ENCODE results near the gene TMEM198. TPM values are rescaled to one million over a fixed set of nuclear protein-coding genes. Genes with fewer than 3 reads are reported as not detected.

TMEM198 gene
- total and polyA plus RNA-seq, 9 of the 15 experiments (the other 6 are each of a cell fraction or from before 2014, with no cell fraction given): 0.03 to 3.8 (median 1.0) TPM

DNA sequence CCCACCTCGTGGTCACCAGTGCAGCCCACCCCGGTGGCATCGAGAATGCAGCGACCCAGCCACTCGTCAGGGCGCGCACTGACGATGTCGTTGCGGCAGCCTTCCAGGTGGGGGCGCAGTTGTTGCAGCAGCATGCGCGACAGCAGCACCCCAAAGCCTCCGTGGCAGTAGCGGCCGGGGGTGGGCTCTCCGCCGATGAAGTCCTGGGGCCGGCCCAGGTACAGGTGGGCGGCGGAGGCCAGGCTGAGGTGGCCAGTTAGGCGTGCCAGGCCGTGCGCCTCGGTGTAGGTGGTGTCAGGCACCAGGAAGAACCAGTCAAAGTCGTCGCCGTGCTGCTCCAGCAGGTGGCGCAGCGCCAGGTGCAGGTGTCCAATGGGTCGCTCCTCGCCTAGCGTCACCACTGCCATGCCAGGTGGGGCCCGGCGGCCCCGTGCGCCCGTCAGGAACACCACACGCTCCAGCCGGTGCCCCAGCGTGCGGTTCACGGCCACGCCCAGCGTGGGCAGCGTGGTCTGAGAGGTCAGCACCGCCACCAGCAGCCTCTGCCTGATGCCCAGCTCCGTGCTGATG, 2.1 kb upstream of the TMEM198 start (continued):
- TF ChIP-seq PCBP2 (IDR thresholded peaks at IDR 0.05; ENCODE audit: low read depth, low read length, poor library complexity, severe bottlenecking) (no peak), ATF7 (IDR thresholded peaks at IDR 0.05) (peak; percentile 67), NR2C1 (IDR thresholded peaks at IDR 0.05) (no peak), NR2C1 (tag; IDR thresholded peaks at IDR 0.05) (no peak), NELFE (IDR thresholded peaks at IDR 0.05; ENCODE audit: insufficient read depth, insufficient read length) (no peak), NRF1 (conservative IDR thresholded peaks at IDR 0.05 in 1 of 2, IDR thresholded peaks at IDR 0.05 in 1 of 2) (peak; percentile 26 to 31; a peak in 1 of 4 replicates), JUN (IDR thresholded peaks at IDR 0.05; ENCODE audit: borderline replicate concordance, low read depth, low read length) (no peak), JUN (CRISPR knock-in tag; IDR thresholded peaks at IDR 0.05; ENCODE audit: borderline replicate concordance) (no peak), ZNF507 (tag; conservative IDR thresholded peaks at IDR 0.05) (no peak), SMARCE1 (IDR thresholded peaks at IDR 0.05) (no peak), RBM15 (IDR thresholded peaks at IDR 0.05; ENCODE audit: insufficient read depth, low read length) (no peak), ZNF316 (IDR thresholded peaks at IDR 0.05) (no peak), SRSF3 (IDR thresholded peaks at IDR 0.05; ENCODE audit: insufficient read depth, low read length) (no peak), CHD1 (IDR thresholded peaks at IDR 0.05; ENCODE audit: low read length) (no peak), SRSF7 (optimal IDR thresholded peaks at IDR 0.05; ENCODE audit: low read depth, low read length) (no peak), RBM34 (IDR thresholded peaks at IDR 0.05; ENCODE audit: borderline replicate concordance, insufficient read depth, low read length) (no peak), ZNF274 (IDR thresholded peaks at IDR 0.05; ENCODE audit: borderline replicate concordance, low read depth, low read length) (no peak; the same call in 1 of the 2 replicates)
- TF ChIP-seq, protein P1, sequence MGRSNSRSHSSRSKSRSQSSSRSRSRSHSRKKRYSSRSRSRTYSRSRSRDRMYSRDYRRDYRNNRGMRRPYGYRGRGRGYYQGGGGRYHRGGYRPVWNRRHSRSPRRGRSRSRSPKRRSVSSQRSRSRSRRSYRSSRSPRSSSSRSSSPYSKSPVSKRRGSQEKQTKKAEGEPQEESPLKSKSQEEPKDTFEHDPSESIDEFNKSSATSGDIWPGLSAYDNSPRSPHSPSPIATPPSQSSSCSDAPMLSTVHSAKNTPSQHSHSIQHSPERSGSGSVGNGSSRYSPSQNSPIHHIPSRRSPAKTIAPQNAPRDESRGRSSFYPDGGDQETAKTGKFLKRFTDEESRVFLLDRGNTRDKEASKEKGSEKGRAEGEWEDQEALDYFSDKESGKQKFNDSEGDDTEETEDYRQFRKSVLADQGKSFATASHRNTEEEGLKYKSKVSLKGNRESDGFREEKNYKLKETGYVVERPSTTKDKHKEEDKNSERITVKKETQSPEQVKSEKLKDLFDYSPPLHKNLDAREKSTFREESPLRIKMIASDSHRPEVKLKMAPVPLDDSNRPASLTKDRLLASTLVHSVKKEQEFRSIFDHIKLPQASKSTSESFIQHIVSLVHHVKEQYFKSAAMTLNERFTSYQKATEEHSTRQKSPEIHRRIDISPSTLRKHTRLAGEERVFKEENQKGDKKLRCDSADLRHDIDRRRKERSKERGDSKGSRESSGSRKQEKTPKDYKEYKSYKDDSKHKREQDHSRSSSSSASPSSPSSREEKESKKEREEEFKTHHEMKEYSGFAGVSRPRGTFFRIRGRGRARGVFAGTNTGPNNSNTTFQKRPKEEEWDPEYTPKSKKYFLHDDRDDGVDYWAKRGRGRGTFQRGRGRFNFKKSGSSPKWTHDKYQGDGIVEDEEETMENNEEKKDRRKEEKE (IDR thresholded peaks at IDR 0.05; ENCODE audit: borderline replicate concordance in 1 of 2, control insufficient read depth in 1 of 2, low read depth in 2 of 2, low read length in 1 of 2): no peak
- TF ChIP-seq, protein P2, sequence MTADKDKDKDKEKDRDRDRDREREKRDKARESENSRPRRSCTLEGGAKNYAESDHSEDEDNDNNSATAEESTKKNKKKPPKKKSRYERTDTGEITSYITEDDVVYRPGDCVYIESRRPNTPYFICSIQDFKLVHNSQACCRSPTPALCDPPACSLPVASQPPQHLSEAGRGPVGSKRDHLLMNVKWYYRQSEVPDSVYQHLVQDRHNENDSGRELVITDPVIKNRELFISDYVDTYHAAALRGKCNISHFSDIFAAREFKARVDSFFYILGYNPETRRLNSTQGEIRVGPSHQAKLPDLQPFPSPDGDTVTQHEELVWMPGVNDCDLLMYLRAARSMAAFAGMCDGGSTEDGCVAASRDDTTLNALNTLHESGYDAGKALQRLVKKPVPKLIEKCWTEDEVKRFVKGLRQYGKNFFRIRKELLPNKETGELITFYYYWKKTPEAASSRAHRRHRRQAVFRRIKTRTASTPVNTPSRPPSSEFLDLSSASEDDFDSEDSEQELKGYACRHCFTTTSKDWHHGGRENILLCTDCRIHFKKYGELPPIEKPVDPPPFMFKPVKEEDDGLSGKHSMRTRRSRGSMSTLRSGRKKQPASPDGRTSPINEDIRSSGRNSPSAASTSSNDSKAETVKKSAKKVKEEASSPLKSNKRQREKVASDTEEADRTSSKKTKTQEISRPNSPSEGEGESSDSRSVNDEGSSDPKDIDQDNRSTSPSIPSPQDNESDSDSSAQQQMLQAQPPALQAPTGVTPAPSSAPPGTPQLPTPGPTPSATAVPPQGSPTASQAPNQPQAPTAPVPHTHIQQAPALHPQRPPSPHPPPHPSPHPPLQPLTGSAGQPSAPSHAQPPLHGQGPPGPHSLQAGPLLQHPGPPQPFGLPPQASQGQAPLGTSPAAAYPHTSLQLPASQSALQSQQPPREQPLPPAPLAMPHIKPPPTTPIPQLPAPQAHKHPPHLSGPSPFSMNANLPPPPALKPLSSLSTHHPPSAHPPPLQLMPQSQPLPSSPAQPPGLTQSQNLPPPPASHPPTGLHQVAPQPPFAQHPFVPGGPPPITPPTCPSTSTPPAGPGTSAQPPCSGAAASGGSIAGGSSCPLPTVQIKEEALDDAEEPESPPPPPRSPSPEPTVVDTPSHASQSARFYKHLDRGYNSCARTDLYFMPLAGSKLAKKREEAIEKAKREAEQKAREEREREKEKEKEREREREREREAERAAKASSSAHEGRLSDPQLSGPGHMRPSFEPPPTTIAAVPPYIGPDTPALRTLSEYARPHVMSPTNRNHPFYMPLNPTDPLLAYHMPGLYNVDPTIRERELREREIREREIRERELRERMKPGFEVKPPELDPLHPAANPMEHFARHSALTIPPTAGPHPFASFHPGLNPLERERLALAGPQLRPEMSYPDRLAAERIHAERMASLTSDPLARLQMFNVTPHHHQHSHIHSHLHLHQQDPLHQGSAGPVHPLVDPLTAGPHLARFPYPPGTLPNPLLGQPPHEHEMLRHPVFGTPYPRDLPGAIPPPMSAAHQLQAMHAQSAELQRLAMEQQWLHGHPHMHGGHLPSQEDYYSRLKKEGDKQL (CRISPR knock-in tag; IDR thresholded peaks at IDR 0.05; ENCODE audit: borderline replicate concordance): no peak
- TF ChIP-seq, protein P3, sequence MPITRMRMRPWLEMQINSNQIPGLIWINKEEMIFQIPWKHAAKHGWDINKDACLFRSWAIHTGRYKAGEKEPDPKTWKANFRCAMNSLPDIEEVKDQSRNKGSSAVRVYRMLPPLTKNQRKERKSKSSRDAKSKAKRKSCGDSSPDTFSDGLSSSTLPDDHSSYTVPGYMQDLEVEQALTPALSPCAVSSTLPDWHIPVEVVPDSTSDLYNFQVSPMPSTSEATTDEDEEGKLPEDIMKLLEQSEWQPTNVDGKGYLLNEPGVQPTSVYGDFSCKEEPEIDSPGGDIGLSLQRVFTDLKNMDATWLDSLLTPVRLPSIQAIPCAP (CRISPR knock-in tag; IDR thresholded peaks at IDR 0.05; ENCODE audit: borderline replicate concordance): peak; percentile 25; the same call in 1 of the 2 replicates

Measured in K562 (cell line).